ENCODE measurements around the gene SMTNL2.
"Not testable (repeated sequence)": the region's sequence is repeated elsewhere in the genome, so short reads cannot be mapped to it uniquely, and the experiment has no call there.

The SMTNL2 gene

GRCh38 chr17:4588391-4588790, 4.1 kb downstream of the SMTNL2 start:
- H3K27ac ChIP-seq (ENCODE audit: low read depth, low read length), result no peak overlapping the region
- peaks cover 38% of the 10 kb centered on the region for H3K27me3 ChIP-seq (ENCODE audit: insufficient read depth, low read length)
- H3K9ac ChIP-seq (ENCODE audit: low read depth, low read length), result no peak overlapping the region
- no peaks in the 10 kb centered on the region for H3K36me3 ChIP-seq (ENCODE audit: insufficient read depth, low read length)
- no peak overlapping the region for H3K4me3 ChIP-seq (ENCODE audit: low read length)
- no peaks in the 10 kb centered on the region for H3K9me3 ChIP-seq (ENCODE audit: insufficient read depth, low read depth, low read length)
- WGBS, result 82% methylated on average over 11 of the region's 11 CpGs
- no peaks in the 10 kb centered on the region for H3K4me1 ChIP-seq (ENCODE audit: insufficient read depth, low read length)

GRCh38 chr17:4588898-4589625, 4.7 kb downstream of the SMTNL2 start:
- Histone ChIP-seq H3K9me3 (ENCODE audit: insufficient read depth, low read depth, low read length) (no peaks in the 10 kb centered on the region), H3K27me3 (ENCODE audit: insufficient read depth, low read length) (peaks cover 32% of the 10 kb centered on the region), H3K4me1 (ENCODE audit: insufficient read depth, low read length) (no peaks in the 10 kb centered on the region), H3K9ac (ENCODE audit: low read depth, low read length) (no peak overlapping the region), H3K4me3 (ENCODE audit: low read length) (no peak overlapping the region), H3K36me3 (ENCODE audit: insufficient read depth, low read length) (no peaks in the 10 kb centered on the region), H3K27ac (ENCODE audit: low read depth, low read length) (no peak overlapping the region)
- 87% methylated on average over 21 of the region's 22 CpGs for WGBS

GRCh38 chr17:4590042-4590441, 5.7 kb downstream of the SMTNL2 start:
- peaks cover 22% of the 10 kb centered on the region for H3K27me3 ChIP-seq (ENCODE audit: insufficient read depth, low read length)
- WGBS, result 85% methylated on average over 11 of the region's 11 CpGs

GRCh38 chr17:4590981-4591453, 6.7 kb downstream of the SMTNL2 start:
- H3K4me3 ChIP-seq (ENCODE audit: low read length), result no peak overlapping the region
- no peak overlapping the region for H3K27ac ChIP-seq (ENCODE audit: low read depth, low read length)
- whole genome bisulfite sequencing, result 87% methylated on average over 10 of the region's 10 CpGs
- H3K9ac ChIP-seq (ENCODE audit: low read depth, low read length), result no peak overlapping the region
- H3K27me3 ChIP-seq (ENCODE audit: insufficient read depth, low read length), result peaks cover 12% of the 10 kb centered on the region
- H3K9me3 ChIP-seq (ENCODE audit: insufficient read depth, low read depth, low read length), result no peaks in the 10 kb centered on the region
- H3K36me3 ChIP-seq (ENCODE audit: insufficient read depth, low read length), result no peaks in the 10 kb centered on the region
- H3K4me1 ChIP-seq (ENCODE audit: insufficient read depth, low read length), result peaks cover 5% of the 10 kb centered on the region; the same call in 1 of the 2 replicates

More at GRCh38 chr17:4590042-4590441, 5.7 kb downstream of the SMTNL2 start:
- not testable (repeated sequence) for H3K9ac ChIP-seq (ENCODE audit: low read depth, low read length); H3K9me3 ChIP-seq (ENCODE audit: insufficient read depth, low read depth, low read length); H3K27ac ChIP-seq (ENCODE audit: low read depth, low read length); H3K36me3 ChIP-seq (ENCODE audit: insufficient read depth, low read length); H3K4me3 ChIP-seq (ENCODE audit: low read length); H3K4me1 ChIP-seq (ENCODE audit: insufficient read depth, low read length)

- WGBS, result 68% methylated on average over 12 of the region's 12 CpGs
- Histone ChIP-seq H3K9ac (ENCODE audit: low read depth, low read length) (no peak overlapping the region), H3K9me3 (ENCODE audit: insufficient read depth, low read depth, low read length) (no peaks in the 10 kb centered on the region), H3K4me3 (ENCODE audit: low read length) (no peak overlapping the region), H3K4me1 (ENCODE audit: insufficient read depth, low read length) (peaks cover 5% of the 10 kb centered on the region; the same call in 1 of the 2 replicates), H3K27ac (ENCODE audit: low read depth, low read length) (no peak overlapping the region), H3K27me3 (ENCODE audit: insufficient read depth, low read length) (peaks cover 7% of the 10 kb centered on the region), H3K36me3 (ENCODE audit: insufficient read depth, low read length) (no peaks in the 10 kb centered on the region)
Observed at GRCh38 chr17:4591529-4591928, 7.2 kb downstream of the SMTNL2 start.

GRCh38 chr17:4592240-4593005, 8.1 kb downstream of the SMTNL2 start:
- Histone ChIP-seq H3K9me3 (ENCODE audit: insufficient read depth, low read depth, low read length) (no peaks in the 10 kb centered on the region), H3K27ac (ENCODE audit: low read depth, low read length) (no peak overlapping the region), H3K9ac (ENCODE audit: low read depth, low read length) (no peak overlapping the region), H3K36me3 (ENCODE audit: insufficient read depth, low read length) (no peaks in the 10 kb centered on the region), H3K27me3 (ENCODE audit: insufficient read depth, low read length) (no peaks in the 10 kb centered on the region), H3K4me3 (ENCODE audit: low read length) (no peak overlapping the region), H3K4me1 (ENCODE audit: insufficient read depth, low read length) (peaks cover 5% of the 10 kb centered on the region; the same call in 1 of the 2 replicates)
- 92% methylated on average over 11 of the region's 11 CpGs for WGBS

- no peak overlapping the region for H3K9ac ChIP-seq (ENCODE audit: low read depth, low read length)
- WGBS, result 83% methylated on average over 13 of the region's 14 CpGs
Observed at GRCh38 chr17:4593021-4593421, 8.7 kb downstream of the SMTNL2 start.

GRCh38 chr17:4594406-4594805, 10.1 kb downstream of the SMTNL2 start:
- 94% methylated on average over 7 of the region's 7 CpGs for WGBS
- H3K27me3 ChIP-seq (ENCODE audit: insufficient read depth, low read length), result no peaks in the 10 kb centered on the region

More at GRCh38 chr17:4593021-4593421, 8.7 kb downstream of the SMTNL2 start:
- H3K4me3 ChIP-seq (ENCODE audit: low read length), result no peak overlapping the region
- H3K9me3 ChIP-seq (ENCODE audit: insufficient read depth, low read depth, low read length), result no peaks in the 10 kb centered on the region
- no peaks in the 10 kb centered on the region for H3K27me3 ChIP-seq (ENCODE audit: insufficient read depth, low read length)
- H3K36me3 ChIP-seq (ENCODE audit: insufficient read depth, low read length), result no peaks in the 10 kb centered on the region
- H3K27ac ChIP-seq (ENCODE audit: low read depth, low read length), result no peak overlapping the region
- peaks cover 5% of the 10 kb centered on the region for H3K4me1 ChIP-seq (ENCODE audit: insufficient read depth, low read length)

GRCh38 chr17:4594931-4595684, 10.8 kb downstream of the SMTNL2 start:
- Histone ChIP-seq H3K9me3 (ENCODE audit: insufficient read depth, low read depth, low read length) (no peaks in the 10 kb centered on the region), H3K36me3 (ENCODE audit: insufficient read depth, low read length) (no peaks in the 10 kb centered on the region), H3K27me3 (ENCODE audit: insufficient read depth, low read length) (no peaks in the 10 kb centered on the region), H3K4me1 (ENCODE audit: insufficient read depth, low read length) (peaks cover 16% of the 10 kb centered on the region), H3K4me3 (ENCODE audit: low read length) (no peak overlapping the region), H3K27ac (ENCODE audit: low read depth, low read length) (no peak overlapping the region), H3K9ac (ENCODE audit: low read depth, low read length) (no peak overlapping the region)
- whole genome bisulfite sequencing, result 46% methylated on average over 29 of the region's 29 CpGs

More at GRCh38 chr17:4594406-4594805, 10.1 kb downstream of the SMTNL2 start:
- H3K4me3 ChIP-seq (ENCODE audit: low read length), result no peak overlapping the region
- H3K9me3 ChIP-seq (ENCODE audit: insufficient read depth, low read depth, low read length), result no peaks in the 10 kb centered on the region
- peaks cover 11% of the 10 kb centered on the region for H3K4me1 ChIP-seq (ENCODE audit: insufficient read depth, low read length)
- no peak overlapping the region for H3K9ac ChIP-seq (ENCODE audit: low read depth, low read length)
- H3K27ac ChIP-seq (ENCODE audit: low read depth, low read length), result no peak overlapping the region
- no peaks in the 10 kb centered on the region for H3K36me3 ChIP-seq (ENCODE audit: insufficient read depth, low read length)

GRCh38 chr17:4595685-4596342, 11.5 kb downstream of the SMTNL2 start:
- H3K9me3 ChIP-seq (ENCODE audit: insufficient read depth, low read depth, low read length); H3K9ac ChIP-seq (ENCODE audit: low read depth, low read length); H3K27me3 ChIP-seq (ENCODE audit: insufficient read depth, low read length); H3K4me3 ChIP-seq (ENCODE audit: low read length); H3K27ac ChIP-seq (ENCODE audit: low read depth, low read length); H3K36me3 ChIP-seq (ENCODE audit: insufficient read depth, low read length): not testable (repeated sequence)
- WGBS, result 94% methylated on average over 22 of the region's 23 CpGs
- H3K4me1 ChIP-seq (ENCODE audit: insufficient read depth, low read length), result peaks cover 23% of the 10 kb centered on the region
